ENCODE results near the gene KANSL1L.

GRCh38 chr2:210035679-210036078 is 135.5 kb downstream of the KANSL1L start:
- TF ChIP-seq CTCF (IDR thresholded peaks at IDR 0.05; ENCODE audit: insufficient read depth, low read length, poor library complexity, severe bottlenecking) (no peak), EZH2phosphoT487 (conservative IDR thresholded peaks at IDR 0.05; ENCODE audit: low read length) (no peak)
